Activated T-cell treated with anti-CD3 and anti-CD28 coated beads for 24 hours (primary cell): ENCODE data around the gene GYPB.
"Not testable (repeated sequence)": the region's sequence is repeated elsewhere in the genome, so short reads cannot be mapped to it uniquely, and the experiment has no call there.

Source experiments
- DNase-seq: peaks from one replicate; pipeline ENCODE4 v3.0.0-alpha.2; 2020; ENCODE audit warnings: low read depth

GYPB gene

GRCh38 chr4:144019277-144019676 lies at the start of gene GYPB:
GYPB (minus strand) TSS chr4:144019380; CDS start chr4:144019287, 93 bp downstream.
- not testable (repeated sequence) for DNase-seq

DNA sequence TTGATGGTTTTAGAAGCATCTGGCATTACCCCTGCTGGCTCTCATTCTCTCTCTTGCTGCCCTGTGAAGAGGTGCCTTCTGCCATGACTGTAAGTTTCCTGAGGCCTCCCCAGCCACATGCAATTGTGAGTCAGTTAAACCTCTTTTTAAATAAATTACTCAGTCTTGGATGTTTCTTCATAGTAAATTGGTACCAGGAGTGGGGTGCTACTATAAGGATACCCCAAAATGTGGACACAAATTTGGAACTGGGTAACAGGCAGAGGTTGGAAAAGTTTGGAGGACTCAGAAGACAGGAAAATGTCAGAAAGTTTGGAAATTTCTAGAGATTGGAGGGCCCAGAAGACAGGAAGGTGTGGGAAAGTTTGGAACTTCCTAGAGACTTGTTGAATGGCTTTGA lies 42.4 kb upstream of the GYPB start:
- not testable (repeated sequence) for DNase-seq

GRCh38 chr4:144060234-144060859 lies 41.2 kb upstream of the GYPB start:
- not testable (repeated sequence) for DNase-seq

- no peak for DNase-seq
These were observed 37.6 kb upstream of the GYPB start for GRCh38 chr4:144056800-144057199.

- not testable (repeated sequence) for DNase-seq
These were observed 36.2 kb upstream of the GYPB start for GRCh38 chr4:144055336-144055735.

DNA sequence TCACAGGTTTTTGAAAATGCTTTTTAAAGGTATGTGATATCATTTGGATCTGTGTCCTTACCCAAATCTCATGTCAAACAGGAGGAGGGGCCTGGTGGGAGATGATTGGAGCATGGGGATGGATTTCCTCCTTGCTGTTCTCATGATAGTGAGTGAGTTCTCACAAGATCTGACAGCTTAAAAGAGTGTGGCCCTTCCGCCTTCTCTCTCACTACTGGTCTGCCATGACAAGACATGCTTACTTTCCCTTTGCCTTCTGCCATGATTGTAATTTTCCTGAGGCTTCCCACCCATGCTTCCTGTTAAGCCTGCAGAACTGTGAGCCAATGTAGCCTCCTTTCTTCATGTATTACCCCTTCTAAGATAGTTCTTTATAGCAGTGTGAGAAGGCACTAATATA lies 32.3 kb upstream of the GYPB start:
- DNase-seq: not testable (repeated sequence)

GRCh38 chr4:144050631-144051030 lies 31.5 kb upstream of the GYPB start:
- not testable (repeated sequence) for DNase-seq

- not testable (repeated sequence) for DNase-seq
These were observed 30.6 kb upstream of the GYPB start for GRCh38 chr4:144049495-144050424.

- not testable (repeated sequence) for DNase-seq
These were observed 25.8 kb upstream of the GYPB start for GRCh38 chr4:144044936-144045335.

DNA sequence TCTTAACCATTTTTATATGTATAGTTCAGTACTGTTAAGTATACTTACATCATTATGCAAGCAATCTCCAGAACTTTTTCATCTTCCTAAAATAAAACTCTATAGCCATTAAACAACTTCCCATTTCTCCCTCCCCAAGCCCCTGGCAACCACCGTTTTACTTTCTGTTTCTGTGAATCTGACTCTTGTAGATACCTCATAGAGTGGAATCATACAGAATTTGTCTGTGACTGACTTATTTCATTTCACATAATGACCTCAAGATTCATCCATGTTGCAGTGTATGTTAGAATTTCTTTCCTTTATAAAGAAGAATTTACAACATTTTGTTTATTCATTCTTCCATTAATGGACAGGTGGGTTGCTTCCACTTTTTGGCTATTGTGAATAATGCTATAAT lies 13.4 kb upstream of the GYPB start:
- DNase-seq: not testable (repeated sequence)

DNA sequence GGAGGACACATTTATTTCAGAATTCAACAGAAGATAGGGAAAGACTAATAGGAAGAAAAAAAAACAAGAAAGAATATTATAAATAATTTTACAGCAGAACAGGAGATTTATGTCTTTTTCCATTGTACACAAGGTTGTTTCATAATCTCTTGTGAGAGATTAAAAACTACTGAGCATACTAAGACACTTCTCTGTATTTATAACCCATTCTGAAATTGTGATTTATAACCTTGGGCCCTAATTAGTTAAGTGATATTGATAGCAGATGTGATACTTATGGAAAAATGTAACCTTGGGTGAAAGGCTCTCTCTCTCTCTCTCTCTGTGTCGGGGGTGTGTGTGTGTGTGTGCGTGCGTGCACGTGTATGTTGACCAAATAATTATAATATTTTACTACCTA lies 12.7 kb upstream of the GYPB start:
- not testable (repeated sequence) for DNase-seq

DNA sequence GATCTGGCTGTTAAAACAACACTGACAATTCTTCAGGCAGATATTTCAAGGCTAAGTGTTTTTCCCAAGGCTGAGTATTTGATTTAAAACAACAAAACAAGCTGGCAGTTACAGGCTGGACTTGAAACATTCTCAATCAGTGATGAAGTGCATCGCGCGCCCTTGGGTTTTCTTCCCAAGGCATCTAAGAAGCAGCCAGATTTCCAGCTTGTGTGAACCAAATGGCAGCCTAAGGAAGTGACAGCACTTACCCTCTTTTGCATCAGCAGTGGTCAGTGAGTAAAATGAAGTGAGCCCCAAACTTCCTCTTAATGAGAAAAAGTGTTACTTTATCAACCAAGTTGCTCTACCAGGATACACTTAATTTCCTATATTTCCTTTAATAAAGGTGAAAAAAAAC lies 12.2 kb upstream of the GYPB start:
- DNase-seq: not testable (repeated sequence)

DNA sequence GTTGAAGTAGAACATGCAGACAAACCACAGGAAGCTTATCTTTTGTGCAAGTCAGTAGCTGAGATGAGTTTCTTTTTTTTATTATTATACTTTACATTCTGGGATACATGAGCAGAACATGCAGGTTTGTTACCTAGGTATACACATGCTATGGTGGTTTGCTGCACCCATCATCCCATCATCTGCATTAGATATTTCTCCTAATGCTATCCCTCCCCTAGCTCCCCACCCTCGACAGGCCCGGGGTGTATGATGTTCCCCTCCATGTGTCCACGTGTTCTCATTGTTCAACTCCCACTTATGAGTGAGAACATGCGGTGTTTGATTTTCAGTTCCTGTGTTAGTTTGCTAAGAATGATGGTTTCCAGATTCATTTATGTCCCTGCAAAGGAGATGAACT lies 11.5 kb upstream of the GYPB start:
- DNase-seq: not testable (repeated sequence)

DNA sequence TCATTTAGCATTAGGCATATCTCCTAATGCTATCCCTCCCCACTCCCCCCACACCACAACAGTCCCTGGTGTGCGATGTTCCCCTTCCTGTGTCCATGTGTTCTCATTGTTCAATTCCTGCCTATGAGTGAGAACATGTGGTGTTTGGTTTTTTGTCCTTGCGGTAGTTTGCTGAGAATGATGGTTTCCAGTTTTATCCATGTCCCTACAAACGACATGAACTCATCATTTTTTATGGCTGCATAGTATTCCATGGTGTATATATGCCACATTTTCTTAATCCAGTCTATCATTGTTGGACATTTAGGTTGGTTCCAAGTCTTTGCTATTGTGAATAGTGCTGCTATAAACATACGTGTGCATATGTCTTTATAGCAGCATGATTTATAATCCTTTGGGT lies 7.5 kb upstream of the GYPB start:
- not testable (repeated sequence) for DNase-seq

DNA sequence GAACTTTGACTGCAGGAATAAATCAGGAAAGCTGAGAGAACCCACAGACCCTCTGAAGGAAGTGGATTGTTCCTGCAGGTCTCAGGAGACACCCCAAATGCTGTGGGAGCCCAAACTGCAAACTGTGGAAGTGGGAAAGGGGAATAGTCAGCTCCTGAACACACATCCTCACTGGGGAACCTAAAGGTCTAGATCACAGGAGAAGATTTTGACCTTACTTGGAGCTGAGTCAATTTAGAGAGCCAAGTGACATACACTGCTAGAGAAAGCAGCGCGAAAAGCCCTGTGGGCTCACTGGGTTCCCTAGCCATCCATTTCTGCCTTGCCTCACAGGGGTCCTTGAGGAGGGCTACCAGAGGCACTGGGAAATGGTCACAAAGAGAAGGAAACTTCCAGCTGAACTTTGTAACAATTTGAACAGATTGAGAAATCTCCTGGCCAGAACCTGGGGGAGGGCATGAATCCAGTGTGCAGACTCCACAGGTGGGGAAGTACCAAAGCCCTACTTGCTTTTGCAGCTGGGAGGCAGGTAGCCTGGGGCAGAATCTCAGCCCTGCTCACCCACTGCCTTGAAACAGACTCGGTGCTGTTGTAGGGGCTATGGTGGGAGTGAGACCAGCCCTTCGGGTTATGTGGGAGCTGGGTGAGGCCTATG lies 5.3 kb upstream of the GYPB start:
- DNase-seq: not testable (repeated sequence)

DNA sequence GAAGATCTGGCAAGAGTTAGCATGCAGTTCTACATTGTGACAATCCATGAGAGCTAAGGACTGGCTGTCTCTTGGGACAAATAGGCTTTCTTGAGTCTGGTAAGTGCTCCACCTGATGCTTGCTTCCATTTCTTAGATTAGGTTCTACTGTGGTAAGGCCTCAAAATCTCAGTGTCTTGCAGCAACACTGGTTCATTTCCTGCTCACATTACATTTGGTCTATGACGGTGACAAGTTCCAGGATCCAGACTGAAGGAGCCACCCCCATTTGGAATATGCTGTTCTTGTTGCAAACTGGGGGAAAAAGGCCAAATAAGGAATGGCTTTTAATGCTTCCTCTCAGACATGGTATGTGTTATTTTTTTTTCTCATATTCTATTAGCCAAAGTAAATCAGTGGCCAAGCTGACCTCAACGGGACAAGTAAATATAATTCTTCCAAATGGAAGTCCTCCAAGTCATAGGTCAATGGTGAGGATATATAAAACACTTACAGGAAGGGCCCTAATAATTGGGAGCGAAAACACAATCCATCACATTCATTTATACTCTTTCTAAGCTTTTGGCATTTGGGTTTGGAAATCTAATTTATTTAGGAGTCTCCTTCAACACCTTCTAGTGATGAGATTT lies 3.7 kb upstream of the GYPB start:
- DNase-seq: not testable (repeated sequence)

DNA sequence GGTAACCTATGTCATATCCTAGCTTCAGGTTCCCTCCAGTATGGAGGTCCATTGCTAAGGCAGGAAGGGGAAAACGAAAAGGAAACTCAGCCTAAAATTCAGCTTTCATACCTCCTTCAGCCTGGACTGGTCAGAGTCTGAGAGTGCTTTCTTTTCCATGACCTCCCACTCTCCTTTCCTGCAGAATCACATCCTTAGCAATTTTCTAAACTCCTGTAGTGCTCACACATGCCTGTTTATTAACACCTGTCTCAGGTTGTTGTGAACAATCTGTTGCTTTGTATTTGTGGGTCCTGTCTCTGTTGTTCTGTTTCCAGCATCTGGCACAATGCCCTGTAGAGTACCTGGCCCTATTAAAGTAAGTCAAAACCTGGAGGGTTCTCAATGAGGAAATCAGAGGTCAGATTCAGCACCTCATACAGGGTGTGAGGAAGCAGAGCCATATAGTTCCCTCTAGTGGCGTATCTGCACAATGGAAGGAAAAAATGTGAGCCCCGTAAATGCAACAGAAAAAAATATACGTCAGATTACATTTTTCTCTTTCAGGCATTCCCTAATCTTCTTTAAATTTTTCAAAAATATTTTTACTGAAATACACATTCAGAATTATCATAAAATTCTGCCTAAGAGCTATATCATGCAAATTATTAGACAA lies 2.3 kb upstream of the GYPB start:
- not testable (repeated sequence) for DNase-seq

DNA sequence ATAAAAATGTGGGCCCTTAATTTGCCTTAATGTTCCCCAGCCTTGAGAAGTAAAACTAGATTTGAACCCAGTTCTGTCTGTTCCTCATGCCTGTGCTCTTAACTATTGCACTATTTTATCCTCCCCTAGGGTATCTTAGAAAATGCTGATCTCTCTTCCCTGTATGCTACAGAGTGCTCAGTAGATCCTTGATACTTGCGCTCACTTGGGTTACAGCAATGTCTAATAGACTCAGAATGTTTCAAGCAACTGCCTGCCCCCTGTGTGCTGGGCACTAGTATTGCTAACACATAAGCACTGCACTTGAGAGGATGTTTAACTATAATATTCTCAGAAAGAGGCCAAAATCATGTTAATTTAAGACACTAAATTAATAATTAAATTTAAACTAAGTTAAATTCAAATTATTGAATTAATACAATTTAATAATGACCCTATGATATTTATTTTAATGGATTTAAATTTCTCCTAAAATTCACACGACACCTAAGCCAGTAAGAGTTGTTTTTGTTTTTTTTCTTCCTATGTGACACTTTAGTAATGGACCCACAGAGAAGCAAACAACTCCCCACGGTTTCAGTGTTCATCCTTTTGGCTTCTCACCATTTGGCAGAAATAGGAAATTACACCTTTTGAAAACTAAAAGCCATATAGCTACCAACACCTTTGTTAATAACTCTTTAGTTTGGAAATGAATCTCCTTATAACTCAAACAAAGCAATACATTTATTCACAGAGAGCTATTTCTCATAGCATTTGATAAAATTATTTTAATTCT lies 768 bp downstream of the GYPB start:
- DNase-seq: not testable (repeated sequence)

GRCh38 chr4:144017271-144017670 lies 1.9 kb downstream of the GYPB start:
- not testable (repeated sequence) for DNase-seq

DNA sequence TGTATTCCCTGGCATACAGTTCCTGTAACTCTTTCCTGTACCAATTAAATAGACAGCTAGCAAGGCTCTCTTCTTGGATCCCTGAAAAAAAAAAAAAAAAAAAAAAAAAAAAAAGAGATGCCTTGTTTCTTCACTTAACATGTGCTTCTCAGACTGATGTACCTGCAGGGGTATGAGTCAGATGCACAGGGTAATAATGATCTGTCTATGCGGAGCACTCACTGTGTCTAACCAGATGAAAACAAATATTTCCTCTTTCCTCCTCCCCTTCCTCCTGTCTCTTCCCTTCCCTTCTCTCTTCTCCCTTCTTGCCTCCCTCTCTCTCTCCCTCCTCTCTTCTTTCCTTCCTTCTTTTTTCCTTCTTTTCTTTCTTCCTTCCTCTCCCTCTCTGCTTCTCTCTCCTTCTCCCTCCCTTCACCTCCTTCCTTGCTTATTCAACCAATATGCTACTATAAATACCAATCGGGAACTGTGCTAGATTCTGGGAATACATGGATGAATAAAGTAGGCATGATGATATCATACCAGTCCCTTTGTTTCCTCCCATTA lies 3.0 kb downstream of the GYPB start:
- DNase-seq: not testable (repeated sequence)
